ENCODE measurements around the gene KDM4C. TPM values are rescaled to one million over a fixed set of nuclear protein-coding genes. Genes with fewer than 3 reads are reported as not detected.

KDM4C gene
- total RNA-seq, 1 donor from 2014 or later = 63.5 TPM

DNA sequence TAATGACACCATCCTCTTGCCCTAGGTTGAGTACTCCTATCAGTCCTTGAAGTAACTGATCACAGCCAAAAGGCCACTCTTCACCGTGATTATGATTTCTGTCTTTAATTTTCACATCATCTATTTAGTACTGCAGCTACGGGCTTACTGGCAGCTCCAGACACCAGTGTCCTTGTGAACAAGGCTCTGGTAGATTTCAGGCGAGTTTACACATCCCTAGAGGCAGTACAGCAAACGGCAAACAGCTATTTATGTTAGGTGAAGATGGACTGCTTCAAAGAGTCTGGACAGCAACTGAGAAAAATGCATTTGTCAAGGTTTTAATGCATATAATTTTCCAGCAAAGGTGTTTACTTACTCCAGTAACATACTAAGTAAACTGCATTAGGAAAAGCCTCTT is 396.9 kb downstream of the KDM4C start:
- H3K36me3 Mint-ChIP-seq (ENCODE audit: unreplicated experiment) = peaks cover under 1% of the 10 kb centered on the region
- TF ChIP-seq, protein P1, sequence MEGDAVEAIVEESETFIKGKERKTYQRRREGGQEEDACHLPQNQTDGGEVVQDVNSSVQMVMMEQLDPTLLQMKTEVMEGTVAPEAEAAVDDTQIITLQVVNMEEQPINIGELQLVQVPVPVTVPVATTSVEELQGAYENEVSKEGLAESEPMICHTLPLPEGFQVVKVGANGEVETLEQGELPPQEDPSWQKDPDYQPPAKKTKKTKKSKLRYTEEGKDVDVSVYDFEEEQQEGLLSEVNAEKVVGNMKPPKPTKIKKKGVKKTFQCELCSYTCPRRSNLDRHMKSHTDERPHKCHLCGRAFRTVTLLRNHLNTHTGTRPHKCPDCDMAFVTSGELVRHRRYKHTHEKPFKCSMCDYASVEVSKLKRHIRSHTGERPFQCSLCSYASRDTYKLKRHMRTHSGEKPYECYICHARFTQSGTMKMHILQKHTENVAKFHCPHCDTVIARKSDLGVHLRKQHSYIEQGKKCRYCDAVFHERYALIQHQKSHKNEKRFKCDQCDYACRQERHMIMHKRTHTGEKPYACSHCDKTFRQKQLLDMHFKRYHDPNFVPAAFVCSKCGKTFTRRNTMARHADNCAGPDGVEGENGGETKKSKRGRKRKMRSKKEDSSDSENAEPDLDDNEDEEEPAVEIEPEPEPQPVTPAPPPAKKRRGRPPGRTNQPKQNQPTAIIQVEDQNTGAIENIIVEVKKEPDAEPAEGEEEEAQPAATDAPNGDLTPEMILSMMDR (IDR thresholded peaks at IDR 0.05; ENCODE audit: partially characterized antibody, unreplicated experiment) = no peak
- H3K27me3 Mint-ChIP-seq (ENCODE audit: unreplicated experiment) = peaks cover 4% of the 10 kb centered on the region
- H3K4me3 Mint-ChIP-seq (ENCODE audit: unreplicated experiment) = no peak overlapping the region
- peaks cover 9% of the 10 kb centered on the region for H3K9me3 Mint-ChIP-seq (ENCODE audit: unreplicated experiment)
- H3K4me1 Mint-ChIP-seq (ENCODE audit: low read depth, unreplicated experiment) = peaks cover 13% of the 10 kb centered on the region
- no peak for DNase-seq
- no peak overlapping the region for H3K27ac Mint-ChIP-seq (ENCODE audit: unreplicated experiment)

GRCh38 chr9:7161469-7161868 is 403.7 kb downstream of the KDM4C start:
- TF ChIP-seq, protein P1 (IDR thresholded peaks at IDR 0.05; ENCODE audit: partially characterized antibody, unreplicated experiment) = no peak

DNA sequence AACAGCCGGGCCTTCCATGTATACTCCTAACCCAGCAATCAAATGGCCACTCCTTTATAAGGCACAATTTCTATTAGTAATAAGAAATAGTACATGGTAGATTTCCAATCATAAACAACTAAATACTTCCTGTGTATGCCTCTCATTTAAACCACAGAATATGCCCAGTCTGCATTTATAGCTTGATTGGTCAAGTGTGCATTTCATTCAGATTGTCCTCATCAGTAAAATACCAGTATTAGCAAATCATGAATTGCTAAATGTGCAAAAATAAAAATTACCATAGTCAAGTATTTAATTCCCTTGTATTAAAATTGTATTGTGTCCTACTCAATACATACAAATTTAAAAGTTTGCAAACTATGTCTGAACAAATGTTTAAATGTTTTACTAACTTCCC is 406.2 kb downstream of the KDM4C start:
- no peak for DNase-seq
- H3K36me3 Mint-ChIP-seq (ENCODE audit: unreplicated experiment) = peaks cover 6% of the 10 kb centered on the region
- peaks cover 2% of the 10 kb centered on the region for H3K27me3 Mint-ChIP-seq (ENCODE audit: unreplicated experiment)
- peaks cover 7% of the 10 kb centered on the region for H3K9me3 Mint-ChIP-seq (ENCODE audit: unreplicated experiment)
- H3K4me1 Mint-ChIP-seq (ENCODE audit: low read depth, unreplicated experiment) = peaks cover 15% of the 10 kb centered on the region
- TF ChIP-seq, protein P1 (IDR thresholded peaks at IDR 0.05; ENCODE audit: partially characterized antibody, unreplicated experiment) = no peak
- H3K27ac Mint-ChIP-seq (ENCODE audit: unreplicated experiment) = no peak overlapping the region
- H3K4me3 Mint-ChIP-seq (ENCODE audit: unreplicated experiment) = no peak overlapping the region

More at GRCh38 chr9:7161469-7161868, 403.7 kb downstream of the KDM4C start:
- H3K27me3 Mint-ChIP-seq (ENCODE audit: unreplicated experiment) = peaks cover 3% of the 10 kb centered on the region
- peaks cover 15% of the 10 kb centered on the region for H3K4me1 Mint-ChIP-seq (ENCODE audit: low read depth, unreplicated experiment)
- no peak overlapping the region for H3K27ac Mint-ChIP-seq (ENCODE audit: unreplicated experiment)
- peaks cover 6% of the 10 kb centered on the region for H3K36me3 Mint-ChIP-seq (ENCODE audit: unreplicated experiment)
- peaks cover 11% of the 10 kb centered on the region for H3K9me3 Mint-ChIP-seq (ENCODE audit: unreplicated experiment)
- DNase-seq = no peak
- H3K4me3 Mint-ChIP-seq (ENCODE audit: unreplicated experiment) = no peak overlapping the region

GRCh38 chr9:7164440-7165330 is 406.9 kb downstream of the KDM4C start:
- H3K9me3 Mint-ChIP-seq (ENCODE audit: unreplicated experiment) = peaks cover 3% of the 10 kb centered on the region
- H3K4me1 Mint-ChIP-seq (ENCODE audit: low read depth, unreplicated experiment) = peaks cover 15% of the 10 kb centered on the region
- TF ChIP-seq, protein P1 (IDR thresholded peaks at IDR 0.05; ENCODE audit: partially characterized antibody, unreplicated experiment) = no peak
- no peak overlapping the region for H3K27ac Mint-ChIP-seq (ENCODE audit: unreplicated experiment)
- no peak for DNase-seq
- no peak overlapping the region for H3K4me3 Mint-ChIP-seq (ENCODE audit: unreplicated experiment)
- H3K27me3 Mint-ChIP-seq (ENCODE audit: unreplicated experiment) = peaks cover 2% of the 10 kb centered on the region
- H3K36me3 Mint-ChIP-seq (ENCODE audit: unreplicated experiment) = peaks cover 4% of the 10 kb centered on the region

- peaks cover 3% of the 10 kb centered on the region for H3K9me3 Mint-ChIP-seq (ENCODE audit: unreplicated experiment)
- peaks cover 2% of the 10 kb centered on the region for H3K27me3 Mint-ChIP-seq (ENCODE audit: unreplicated experiment)
- no peak for DNase-seq
- no peak overlapping the region for H3K27ac Mint-ChIP-seq (ENCODE audit: unreplicated experiment)
- TF ChIP-seq, protein P1 (IDR thresholded peaks at IDR 0.05; ENCODE audit: partially characterized antibody, unreplicated experiment) = no peak
- H3K36me3 Mint-ChIP-seq (ENCODE audit: unreplicated experiment) = no peaks in the 10 kb centered on the region
- H3K4me3 Mint-ChIP-seq (ENCODE audit: unreplicated experiment) = no peak overlapping the region
- peaks cover 15% of the 10 kb centered on the region for H3K4me1 Mint-ChIP-seq (ENCODE audit: low read depth, unreplicated experiment)
Observed at GRCh38 chr9:7165331-7165975, 407.7 kb downstream of the KDM4C start.
